ENCODE results near the gene SPOCK1. TPM values are rescaled to one million over a fixed set of nuclear protein-coding genes. Genes with fewer than 3 reads are reported as not detected.
"Not testable (repeated sequence)": the region's sequence is repeated elsewhere in the genome, so short reads cannot be mapped to it uniquely, and the experiment has no call there.

Gene SPOCK1
- total RNA-seq, 1 experiment from 2014 or later, result not detected

- DNase-seq (ENCODE audit: low spot score), result no peak
- in situ Hi-C loops (cut with HindIII; ENCODE audit: low sequenced_read_pairs), result no loop called here
Observed at GRCh38 chr5:137262818-137263217, 236.3 kb downstream of the SPOCK1 start.

DNA sequence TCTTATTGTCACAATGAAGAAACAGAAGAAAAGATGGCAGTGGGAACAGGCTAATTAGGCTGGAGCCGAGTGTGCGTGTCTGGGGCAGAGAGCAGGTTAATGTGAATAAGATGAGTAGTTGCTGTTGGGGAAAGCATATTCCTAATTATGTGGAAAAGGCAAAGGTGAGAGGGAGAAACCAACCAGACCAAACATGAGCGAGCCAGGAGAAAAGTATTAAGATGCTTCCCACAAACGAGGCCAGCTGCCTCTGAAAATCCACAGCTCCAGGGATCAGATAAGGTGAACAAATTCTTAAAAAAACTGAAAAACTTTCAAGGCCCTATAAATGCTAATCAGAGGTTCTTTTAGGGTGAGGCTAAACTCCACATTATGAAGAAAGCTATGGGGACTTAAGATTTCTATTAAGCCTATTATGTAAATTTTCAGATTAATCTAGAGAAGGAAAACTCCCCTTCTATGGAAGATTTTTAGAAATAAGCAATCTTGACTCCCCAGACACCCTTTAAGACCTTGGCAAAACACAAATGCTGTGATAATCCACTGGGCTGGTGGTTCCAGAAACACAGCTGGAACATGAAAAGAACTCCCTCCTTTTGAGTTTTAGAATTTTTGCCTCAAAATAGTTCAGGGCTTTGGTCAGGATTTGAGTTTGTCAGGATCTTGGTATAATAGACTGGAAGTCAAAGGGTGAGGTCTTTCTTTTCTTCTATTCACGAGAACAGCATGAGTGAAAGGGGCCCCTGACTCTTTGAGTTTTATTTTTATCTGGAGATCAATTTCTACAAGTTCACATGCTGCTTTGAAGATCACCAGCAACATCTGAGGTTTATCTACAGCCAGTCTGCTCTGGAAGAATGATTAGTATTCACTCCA is 238.1 kb downstream of the SPOCK1 start:
- in situ Hi-C loops (cut with HindIII; ENCODE audit: low sequenced_read_pairs), result no loop called here

DNA sequence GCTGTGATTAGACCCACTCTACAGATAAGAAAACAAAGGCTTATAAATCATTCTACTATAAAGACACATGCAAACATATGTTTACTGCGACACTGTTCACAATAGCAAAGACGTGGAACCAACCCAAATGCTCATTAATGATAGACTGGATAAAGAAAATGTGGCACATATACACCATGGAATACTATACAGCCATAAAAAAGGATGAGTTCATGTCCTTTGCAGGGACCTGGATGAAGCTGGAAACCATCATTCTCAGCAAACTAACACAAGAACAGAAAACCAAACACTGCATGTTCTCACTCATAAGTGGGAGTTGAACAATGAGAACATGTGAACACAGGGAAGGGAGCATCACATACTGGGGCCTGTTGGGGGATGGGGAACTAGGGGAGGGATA is 240.0 kb downstream of the SPOCK1 start:
- in situ Hi-C loops (cut with HindIII; ENCODE audit: low sequenced_read_pairs); DNase-seq (ENCODE audit: low spot score): not testable (repeated sequence)

More for the DNA sequence above, 238.1 kb downstream of the SPOCK1 start:
- no peak for DNase-seq (ENCODE audit: low spot score)

- peak; percentile 98 for DNase-seq (ENCODE audit: low spot score)
- in situ Hi-C loops (cut with HindIII; ENCODE audit: low sequenced_read_pairs), result no loop called here
Observed at GRCh38 chr5:137254119-137255090, 244.7 kb downstream of the SPOCK1 start.

DNA sequence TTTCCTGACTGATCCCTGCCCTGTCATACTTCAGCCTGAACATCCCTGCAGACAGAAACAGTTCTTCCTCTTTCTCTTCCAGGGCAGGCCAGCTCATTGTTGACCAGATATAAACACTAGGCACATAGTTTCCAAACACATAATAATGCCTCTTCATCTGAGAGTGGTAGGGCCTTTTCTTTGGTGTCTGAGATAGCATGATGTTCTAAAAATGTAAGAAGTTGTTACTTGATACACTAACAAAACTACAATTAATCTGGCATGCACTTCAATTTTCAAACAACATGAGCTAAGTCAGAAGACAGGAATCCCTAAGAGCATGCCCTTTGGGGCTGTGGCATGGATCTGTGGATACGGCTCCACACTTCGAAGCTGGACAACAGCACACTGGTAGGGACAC is 246.6 kb downstream of the SPOCK1 start:
- DNase-seq (ENCODE audit: low spot score), result no peak
- in situ Hi-C loops (cut with HindIII; ENCODE audit: low sequenced_read_pairs), result no loop called here

GRCh38 chr5:137250421-137250820 is 248.7 kb downstream of the SPOCK1 start:
- peak; percentile 72 for DNase-seq (ENCODE audit: low spot score)
- in situ Hi-C loops (cut with HindIII; ENCODE audit: low sequenced_read_pairs), result no loop called here

GRCh38 chr5:137248527-137248926 is 250.6 kb downstream of the SPOCK1 start:
- no peak for DNase-seq (ENCODE audit: low spot score)
- in situ Hi-C loops (cut with HindIII; ENCODE audit: low sequenced_read_pairs), result no loop called here

DNA sequence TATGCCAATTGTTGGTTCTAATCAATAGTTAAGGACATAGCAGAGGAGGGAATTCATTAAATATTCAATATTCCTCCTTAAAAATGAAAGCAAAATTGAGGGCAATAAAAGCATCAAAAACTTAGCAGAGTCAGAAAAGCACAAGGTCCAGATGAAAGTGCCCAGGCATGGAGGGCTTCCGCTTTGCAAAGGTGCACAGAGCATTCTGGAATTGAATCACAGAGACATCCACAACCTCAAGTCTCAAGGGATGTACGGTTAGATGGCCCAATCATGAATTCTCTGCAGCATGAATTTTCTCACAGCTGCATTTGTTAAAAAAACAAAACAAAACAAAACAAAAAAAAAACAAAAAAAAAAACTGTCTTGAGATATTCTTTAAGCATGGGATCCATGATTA is 253.7 kb downstream of the SPOCK1 start:
- in situ Hi-C loops (cut with HindIII; ENCODE audit: low sequenced_read_pairs), result no loop called here
- no peak for DNase-seq (ENCODE audit: low spot score)

DNA sequence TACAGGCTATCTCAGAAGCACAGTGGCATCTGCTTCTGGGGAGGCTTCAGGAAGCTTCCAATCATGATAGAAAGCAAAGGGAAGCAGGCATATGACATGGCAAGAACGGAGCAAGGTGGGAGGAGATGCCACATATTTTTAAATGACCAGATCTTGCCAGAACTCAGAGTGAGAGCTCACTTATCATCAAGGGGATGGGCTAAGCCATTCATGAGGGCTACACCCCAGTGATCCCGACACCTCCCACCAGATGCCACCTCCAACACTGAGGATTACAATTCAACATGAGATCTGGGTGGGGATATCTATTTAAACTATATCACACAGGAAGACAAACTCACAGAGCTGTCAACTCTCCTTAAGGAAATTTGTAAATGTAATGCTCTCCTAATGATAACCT is 258.8 kb downstream of the SPOCK1 start:
- no peak for DNase-seq (ENCODE audit: low spot score)
- in situ Hi-C loops (cut with HindIII; ENCODE audit: low sequenced_read_pairs), result no loop called here

DNA sequence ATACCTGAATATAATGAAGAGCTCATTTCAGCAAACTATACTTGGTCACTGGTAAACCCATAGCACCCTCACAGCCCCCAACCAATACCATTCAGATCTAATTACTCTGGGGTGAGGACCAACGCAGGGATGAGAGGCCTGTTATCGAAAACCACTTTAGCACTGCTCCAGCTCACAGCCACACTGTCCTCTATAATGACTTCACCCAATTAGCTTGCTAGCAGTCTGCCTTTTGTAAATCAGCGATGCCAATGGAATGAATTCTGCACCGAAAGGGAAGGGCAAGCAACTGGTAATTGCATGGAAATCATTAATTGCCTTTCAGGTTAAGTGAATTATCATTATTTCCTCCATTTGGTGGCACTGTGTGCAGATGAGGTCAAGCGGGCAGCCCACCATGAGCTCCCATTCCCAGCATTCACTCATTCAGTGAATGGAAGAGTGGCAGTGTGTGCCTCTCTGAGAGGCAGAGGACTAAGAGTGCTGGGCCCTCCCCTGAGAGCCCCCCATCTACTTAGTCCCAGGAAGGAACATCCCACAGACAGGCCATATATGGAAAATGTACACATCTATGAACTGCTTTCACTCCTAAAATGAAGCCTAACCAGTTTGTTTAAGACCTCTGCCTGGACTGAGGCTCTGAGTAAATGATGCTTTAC is 262.1 kb downstream of the SPOCK1 start:
- no peak for DNase-seq (ENCODE audit: low spot score)
- in situ Hi-C loops (cut with HindIII; ENCODE audit: low sequenced_read_pairs), result no loop called here

DNA sequence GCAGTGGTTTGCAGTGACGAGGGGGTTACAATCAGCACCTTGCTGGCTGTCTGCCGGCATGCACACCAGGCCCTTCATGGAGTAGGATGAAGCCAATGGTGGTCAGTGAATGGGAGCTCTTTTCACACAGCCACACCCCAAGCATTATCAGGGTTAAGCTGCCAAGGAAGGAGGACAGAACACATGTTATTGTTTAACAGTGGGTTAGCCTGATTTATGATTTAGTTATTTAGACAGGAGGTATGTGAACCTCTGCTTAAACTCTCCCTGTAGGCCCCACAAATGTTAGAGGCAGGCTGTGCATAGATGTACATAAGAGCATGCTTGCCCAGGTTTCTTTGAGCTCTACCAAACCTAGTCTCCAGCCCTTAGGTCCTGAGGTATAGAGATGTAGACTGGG is 262.9 kb downstream of the SPOCK1 start:
- DNase-seq (ENCODE audit: low spot score), result no peak
- in situ Hi-C loops (cut with HindIII; ENCODE audit: low sequenced_read_pairs), result no loop called here

DNA sequence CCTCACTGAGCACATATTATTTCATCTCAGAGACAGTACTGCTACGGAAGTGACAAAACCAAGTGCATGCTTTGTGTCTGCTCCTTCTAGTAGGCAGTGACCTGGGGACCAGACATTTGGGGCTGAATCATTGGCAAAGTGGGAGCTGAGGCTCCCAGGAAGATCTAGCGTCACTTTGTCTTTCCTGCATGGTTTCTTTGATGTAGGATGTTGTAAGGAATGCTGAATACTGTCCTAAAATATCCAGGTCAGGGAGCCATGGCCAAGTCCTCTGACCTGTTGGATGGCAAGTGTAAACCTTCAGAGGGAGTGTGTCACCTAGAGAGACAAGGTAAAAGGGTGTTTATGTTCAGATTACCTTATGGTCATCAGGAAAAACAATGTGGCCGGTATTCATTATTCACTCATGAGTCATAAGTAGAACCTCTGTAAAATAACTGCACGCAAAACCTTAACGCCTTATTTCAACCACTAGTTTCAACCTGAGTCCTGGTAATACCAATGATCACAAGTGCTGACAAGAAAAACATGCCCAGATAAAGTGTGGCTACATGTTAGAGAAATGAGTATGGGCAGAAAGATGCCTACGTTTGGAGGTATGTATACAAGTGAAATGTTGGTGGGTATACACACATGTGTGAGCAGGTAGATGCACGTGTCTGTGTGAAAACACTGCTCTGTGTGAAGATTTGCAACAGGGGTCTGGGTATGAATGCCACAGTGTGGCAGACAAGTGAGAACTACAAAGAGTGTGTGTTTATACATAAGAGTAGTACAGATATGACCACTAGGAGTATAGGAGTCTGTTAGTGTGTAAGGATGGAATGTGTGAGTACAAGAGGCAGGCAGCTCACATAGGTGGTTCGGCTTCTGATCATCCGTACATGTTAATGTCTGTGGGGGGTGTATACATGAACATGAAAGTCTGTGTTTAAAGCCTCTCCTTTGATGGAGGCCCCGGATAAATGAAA is 263.9 kb downstream of the SPOCK1 start:
- in situ Hi-C loops (cut with HindIII; ENCODE audit: low sequenced_read_pairs), result no loop called here
- no peak for DNase-seq (ENCODE audit: low spot score)

DNA sequence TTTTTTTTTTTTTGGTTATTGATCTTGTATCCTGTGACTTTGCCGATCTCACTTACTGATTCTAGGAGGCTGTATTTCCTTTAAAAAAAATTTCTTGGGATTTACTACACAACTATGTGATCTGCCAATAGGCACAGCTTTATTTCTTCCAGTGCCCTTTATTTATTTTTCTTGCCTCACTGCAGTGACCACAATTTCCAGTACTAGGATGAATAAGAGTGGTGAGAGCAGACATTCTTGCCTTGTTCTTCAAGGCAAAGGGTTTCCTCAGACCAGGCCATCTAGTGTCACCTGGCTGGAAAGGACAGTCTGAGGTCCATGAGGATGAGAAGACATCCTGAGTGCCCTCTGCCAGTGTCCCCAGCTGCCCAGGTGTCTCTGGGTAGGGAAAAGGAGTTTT is 265.4 kb downstream of the SPOCK1 start:
- in situ Hi-C loops (cut with HindIII; ENCODE audit: low sequenced_read_pairs), result no loop called here

DNA sequence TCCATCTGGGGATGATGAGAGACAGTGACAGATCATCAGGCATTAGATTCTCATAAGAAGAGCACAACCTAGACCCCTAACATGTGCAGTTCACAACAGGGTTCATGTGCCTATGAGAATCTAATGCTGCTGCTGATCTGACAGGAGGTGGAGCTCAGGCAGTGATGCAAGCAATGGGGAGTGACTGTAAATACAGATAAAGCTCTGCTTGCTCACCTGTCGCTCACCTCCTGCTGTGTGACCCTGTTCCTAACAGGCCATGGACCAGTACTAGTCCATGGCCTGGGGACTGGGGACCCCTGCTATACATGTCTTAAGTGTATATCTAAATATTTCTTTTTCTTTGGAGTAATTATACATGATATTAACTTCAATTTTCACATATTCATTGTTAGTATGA is 265.8 kb downstream of the SPOCK1 start:
- in situ Hi-C loops (cut with HindIII; ENCODE audit: low sequenced_read_pairs); DNase-seq (ENCODE audit: low spot score): not testable (repeated sequence)

More for the DNA sequence above, 265.4 kb downstream of the SPOCK1 start:
- DNase-seq (ENCODE audit: low spot score), result no peak

GRCh38 chr5:137231540-137231939 is 267.6 kb downstream of the SPOCK1 start:
- in situ Hi-C loops (cut with HindIII; ENCODE audit: low sequenced_read_pairs), result no loop called here

GRCh38 chr5:137228816-137229215 is 270.3 kb downstream of the SPOCK1 start:
- in situ Hi-C loops (cut with HindIII; ENCODE audit: low sequenced_read_pairs), result no loop called here
- peak; percentile 53 for DNase-seq (ENCODE audit: low spot score)

More at GRCh38 chr5:137231540-137231939, 267.6 kb downstream of the SPOCK1 start:
- no peak for DNase-seq (ENCODE audit: low spot score)

DNA sequence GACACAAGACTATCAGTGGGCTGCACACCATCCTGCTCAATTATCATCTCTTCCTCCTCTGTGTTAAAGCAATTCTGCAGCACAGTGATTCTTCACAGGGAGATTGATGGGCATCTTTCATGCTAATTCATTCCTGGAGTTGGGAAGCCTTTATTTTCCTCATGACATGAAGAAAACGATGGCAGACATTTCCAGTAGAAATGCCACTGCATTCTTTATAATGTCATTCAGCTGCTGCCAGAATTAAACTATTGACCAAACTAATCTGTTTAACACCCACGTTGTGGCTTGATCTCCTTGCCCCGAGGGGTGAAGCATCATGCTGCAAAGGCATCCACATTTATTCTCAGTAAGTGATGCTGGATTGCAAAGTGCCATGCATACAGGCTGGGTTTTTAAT is 273.0 kb downstream of the SPOCK1 start:
- no peak for DNase-seq (ENCODE audit: low spot score)
- in situ Hi-C loops (cut with HindIII; ENCODE audit: low sequenced_read_pairs), result no loop called here

All from G401 (cell line).